HG02943 (cell line): ENCODE data around the gene TRIM51.
"Not testable (repeated sequence)": the region's sequence is repeated elsewhere in the genome, so short reads cannot be mapped to it uniquely, and the experiment has no call there.

Experiments
- ATAC-seq: cut with Tn5 transposase; IDR thresholded peaks from one replicate; pipeline ENCODE4 v1.9.1; 2021; ENCODE audit warnings: mild to moderate bottlenecking, low read depth, moderate library complexity; ENCODE audit not compliant: unreplicated experiment

TRIM51 gene, protein sequence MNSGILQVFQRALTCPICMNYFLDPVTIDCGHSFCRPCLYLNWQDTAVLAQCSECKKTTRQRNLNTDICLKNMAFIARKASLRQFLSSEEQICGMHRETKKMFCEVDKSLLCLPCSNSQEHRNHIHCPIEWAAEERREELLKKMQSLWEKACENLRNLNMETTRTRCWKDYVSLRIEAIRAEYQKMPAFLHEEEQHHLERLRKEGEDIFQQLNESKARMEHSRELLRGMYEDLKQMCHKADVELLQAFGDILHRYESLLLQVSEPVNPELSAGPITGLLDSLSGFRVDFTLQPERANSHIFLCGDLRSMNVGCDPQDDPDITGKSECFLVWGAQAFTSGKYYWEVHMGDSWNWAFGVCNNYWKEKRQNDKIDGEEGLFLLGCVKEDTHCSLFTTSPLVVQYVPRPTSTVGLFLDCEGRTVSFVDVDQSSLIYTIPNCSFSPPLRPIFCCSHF

DNA sequence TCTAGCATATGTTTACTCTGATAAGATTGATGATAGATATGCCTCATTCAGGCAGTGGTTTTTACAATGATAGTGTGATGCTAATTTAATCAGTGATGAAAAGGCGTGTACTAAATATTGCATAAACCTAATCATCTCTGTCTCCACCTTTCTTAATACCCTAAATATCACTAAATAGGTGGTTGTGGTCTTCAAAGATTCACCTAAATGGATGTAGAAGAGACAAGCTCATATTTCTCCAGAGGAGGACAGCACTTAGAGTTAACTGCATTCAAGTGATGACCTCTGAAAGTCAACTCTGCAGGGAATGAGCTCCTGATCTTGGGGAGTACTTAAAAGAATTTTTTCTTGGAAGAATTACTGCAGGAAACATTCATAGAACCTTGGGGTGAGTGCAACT, at the start of gene TRIM51:
Gene TRIM51 (plus strand): TSS at position 301 of the 400 bp plus-strand sequence. CDS start 2,132 bp downstream, outside the sequence.
- not testable (repeated sequence) for ATAC-seq

DNA sequence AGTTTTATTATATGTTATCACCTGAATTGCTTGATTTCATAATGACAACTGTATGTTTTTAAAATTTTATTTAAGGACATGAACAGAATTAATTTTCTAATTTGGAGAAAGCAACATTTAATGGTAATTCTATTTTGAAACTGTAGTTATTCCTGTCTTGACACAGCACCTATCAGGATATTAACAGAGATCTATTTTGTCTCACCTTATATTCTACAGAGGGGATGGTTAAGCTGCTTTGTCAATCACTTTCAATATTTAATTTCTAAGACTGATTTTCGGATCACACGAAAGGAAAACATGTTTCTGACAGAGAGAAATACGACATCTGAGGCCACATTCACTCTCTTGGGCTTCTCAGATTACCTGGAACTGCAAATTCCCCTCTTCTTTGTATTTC, 44.6 kb upstream of the TRIM51 start, which contains the start of gene OR5D16:
Gene OR5D16 (plus strand): TSS at position 301 of the 400 bp plus-strand sequence. CDS start 0 bp downstream, at position 301.
- no peak for ATAC-seq

- ATAC-seq: no peak
Observed at GRCh38 chr11:55847453-55847852, 35.6 kb upstream of the TRIM51 start.

- ATAC-seq: no peak
Observed at GRCh38 chr11:55849037-55849436, 34.1 kb upstream of the TRIM51 start.

- no peak for ATAC-seq
Observed at GRCh38 chr11:55852141-55852540, 31.0 kb upstream of the TRIM51 start.

DNA sequence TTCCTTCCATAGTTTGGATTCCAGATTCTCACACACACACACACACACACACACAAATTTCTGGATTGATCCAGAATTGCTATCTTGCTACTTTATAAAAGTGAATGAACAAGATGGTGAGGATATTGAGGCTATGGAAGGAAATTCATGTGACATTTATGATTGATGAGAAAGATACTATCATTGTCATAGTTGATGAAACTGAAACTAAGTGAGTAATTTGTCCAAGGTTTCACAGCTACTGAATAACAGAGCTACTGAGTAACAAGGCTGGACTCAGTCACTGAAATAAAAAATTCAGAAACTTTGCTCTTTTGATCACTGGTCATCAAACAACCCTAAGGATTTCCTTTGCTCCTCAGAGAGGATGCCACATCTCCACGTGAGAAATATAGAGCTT, 28.4 kb upstream of the TRIM51 start:
- ATAC-seq: no peak

GRCh38 chr11:55867354-55867753, 15.7 kb upstream of the TRIM51 start:
- not testable (repeated sequence) for ATAC-seq

- ATAC-seq: not testable (repeated sequence)
Observed at GRCh38 chr11:55872731-55873130, 10.4 kb upstream of the TRIM51 start.

DNA sequence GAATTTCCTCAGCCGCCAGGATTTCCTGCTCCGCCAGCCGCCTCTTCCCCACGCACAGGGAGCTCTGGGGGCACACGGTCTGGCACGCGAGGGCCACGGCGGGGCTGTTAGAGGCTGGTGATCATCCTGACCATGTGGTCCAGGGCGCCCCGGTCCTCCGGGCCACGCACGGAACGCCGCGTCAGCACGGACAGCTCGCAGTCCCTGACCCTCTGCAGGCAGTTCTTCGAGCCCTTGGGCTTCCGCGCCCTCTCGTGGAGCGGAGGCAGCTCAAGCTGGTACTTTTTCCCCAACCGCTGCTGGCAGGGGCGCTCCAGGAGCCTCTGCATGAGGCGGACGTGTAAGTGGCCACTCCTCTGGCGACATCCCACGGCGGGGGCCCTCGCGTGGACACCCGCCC, 10.0 kb upstream of the TRIM51 start:
- not testable (repeated sequence) for ATAC-seq

GRCh38 chr11:55884995-55885394, 1.9 kb downstream of the TRIM51 start:
- not testable (repeated sequence) for ATAC-seq

GRCh38 chr11:55885481-55885880, 2.4 kb downstream of the TRIM51 start:
- not testable (repeated sequence) for ATAC-seq

DNA sequence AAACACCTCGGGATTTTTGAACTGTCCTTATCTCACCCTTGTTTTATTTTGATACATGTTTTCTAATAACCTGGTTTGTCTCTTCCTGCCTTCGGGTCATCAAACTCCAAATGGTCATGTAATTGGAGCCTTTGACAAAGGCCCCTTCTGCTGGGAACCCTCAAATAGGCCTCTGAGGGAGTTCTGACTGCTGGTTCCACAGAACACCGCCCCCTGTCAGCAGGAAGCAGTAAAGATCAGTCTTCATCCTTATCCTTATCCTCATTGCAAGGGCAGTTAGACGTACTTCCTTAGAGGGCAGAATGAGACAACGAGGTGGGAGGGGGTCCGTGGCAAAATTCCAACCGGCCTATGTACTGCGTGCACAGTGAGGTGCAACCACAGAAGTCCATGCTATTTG, 12.1 kb downstream of the TRIM51 start:
- ATAC-seq: no peak

GRCh38 chr11:55902308-55902707, 19.2 kb downstream of the TRIM51 start:
- ATAC-seq: no peak

- ATAC-seq: no peak
Observed at GRCh38 chr11:55914482-55914881, 31.4 kb downstream of the TRIM51 start, which contains the start of gene OR5W2. OR5W2 (minus strand) TSS chr11:55914582; CDS start chr11:55914582, 0 bp downstream.

DNA sequence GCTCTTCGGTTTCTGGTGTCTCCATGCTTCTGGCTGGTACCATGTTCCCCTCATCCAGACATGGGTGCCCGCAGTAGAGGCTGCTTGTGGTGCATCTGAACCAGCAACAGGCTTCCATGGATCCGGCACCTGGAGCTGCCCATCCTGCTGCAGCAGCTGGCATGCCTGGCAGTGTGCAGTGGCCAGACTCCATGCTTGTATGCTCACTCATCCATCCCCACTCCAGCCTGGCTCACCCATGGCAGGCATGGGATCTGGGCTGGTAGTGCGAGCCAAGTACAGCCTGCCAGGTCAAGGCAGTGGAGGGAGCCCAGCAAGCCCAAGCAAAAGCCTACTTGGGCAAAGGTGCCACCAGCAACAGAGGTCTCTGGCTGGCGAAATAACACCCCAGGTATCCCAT, 37.4 kb downstream of the TRIM51 start:
- ATAC-seq: no peak

- ATAC-seq: no peak
Observed at GRCh38 chr11:55936300-55936699, 53.2 kb downstream of the TRIM51 start, which contains the start of gene OR5I1. OR5I1 (minus strand) TSS chr11:55936400; CDS start chr11:55936400, 0 bp downstream.
